ENCODE data around the gene SHB.

The SHB gene

GRCh38 chr9:37953775-37954437 is 115.1 kb downstream of the SHB start:
- Mint-ChIP-seq H3K27me3 (no peaks in the 10 kb centered on the region), H3K27ac (peak overlapping the region; percentile 91), H3K36me3 (ENCODE audit: low read depth) (no peaks in the 10 kb centered on the region), H3K4me1 (ENCODE audit: low read depth) (peaks cover 30% of the 10 kb centered on the region), H3K9me3 (no peaks in the 10 kb centered on the region), H3K4me3 (peak overlapping the region; percentile 58)

GRCh38 chr9:37953206-37953774 is 115.7 kb downstream of the SHB start:
- no peaks in the 10 kb centered on the region for H3K27me3 Mint-ChIP-seq
- no peaks in the 10 kb centered on the region for H3K36me3 Mint-ChIP-seq (ENCODE audit: low read depth)
- peak overlapping the region; percentile 58 for H3K4me3 Mint-ChIP-seq
- no peaks in the 10 kb centered on the region for H3K9me3 Mint-ChIP-seq
- H3K4me1 Mint-ChIP-seq (ENCODE audit: low read depth), result peaks cover 30% of the 10 kb centered on the region
- H3K27ac Mint-ChIP-seq, result peak overlapping the region; percentile 91

GRCh38 chr9:37952731-37953130 is 116.3 kb downstream of the SHB start:
- peak overlapping the region; percentile 45 for H3K27ac Mint-ChIP-seq
- H3K9me3 Mint-ChIP-seq, result no peaks in the 10 kb centered on the region
- H3K4me3 Mint-ChIP-seq, result no peak overlapping the region
- no peaks in the 10 kb centered on the region for H3K36me3 Mint-ChIP-seq (ENCODE audit: low read depth)
- no peaks in the 10 kb centered on the region for H3K27me3 Mint-ChIP-seq
- peaks cover 30% of the 10 kb centered on the region for H3K4me1 Mint-ChIP-seq (ENCODE audit: low read depth)

- Mint-ChIP-seq H3K4me1 (ENCODE audit: low read depth) (peaks cover 30% of the 10 kb centered on the region), H3K36me3 (ENCODE audit: low read depth) (no peaks in the 10 kb centered on the region), H3K27ac (no peak overlapping the region), H3K4me3 (no peak overlapping the region), H3K27me3 (no peaks in the 10 kb centered on the region), H3K9me3 (no peaks in the 10 kb centered on the region)
These were observed 117.2 kb downstream of the SHB start for GRCh38 chr9:37951671-37952449.

- no peaks in the 10 kb centered on the region for H3K9me3 Mint-ChIP-seq
- peaks cover 30% of the 10 kb centered on the region for H3K4me1 Mint-ChIP-seq (ENCODE audit: low read depth)
- H3K27me3 Mint-ChIP-seq, result no peaks in the 10 kb centered on the region
- no peak overlapping the region for H3K4me3 Mint-ChIP-seq
- H3K27ac Mint-ChIP-seq, result no peak overlapping the region
- H3K36me3 Mint-ChIP-seq (ENCODE audit: low read depth), result no peaks in the 10 kb centered on the region
These were observed 118.5 kb downstream of the SHB start for GRCh38 chr9:37950561-37950960.

- Mint-ChIP-seq H3K9me3 (no peaks in the 10 kb centered on the region), H3K27me3 (no peaks in the 10 kb centered on the region), H3K4me1 (ENCODE audit: low read depth) (peaks cover 25% of the 10 kb centered on the region), H3K27ac (no peak overlapping the region), H3K4me3 (no peak overlapping the region), H3K36me3 (ENCODE audit: low read depth) (no peaks in the 10 kb centered on the region)
These were observed 119.5 kb downstream of the SHB start for GRCh38 chr9:37949576-37949975.

- H3K36me3 Mint-ChIP-seq (ENCODE audit: low read depth), result no peaks in the 10 kb centered on the region
- no peak overlapping the region for H3K4me3 Mint-ChIP-seq
- no peaks in the 10 kb centered on the region for H3K27me3 Mint-ChIP-seq
- peaks cover 14% of the 10 kb centered on the region for H3K4me1 Mint-ChIP-seq (ENCODE audit: low read depth)
- no peak overlapping the region for H3K27ac Mint-ChIP-seq
- no peaks in the 10 kb centered on the region for H3K9me3 Mint-ChIP-seq
These were observed 120.5 kb downstream of the SHB start for GRCh38 chr9:37948417-37948980.

GRCh38 chr9:37947977-37948376 is 121.0 kb downstream of the SHB start:
- Mint-ChIP-seq H3K27ac (no peak overlapping the region), H3K4me3 (no peak overlapping the region), H3K27me3 (no peaks in the 10 kb centered on the region), H3K9me3 (no peaks in the 10 kb centered on the region), H3K4me1 (ENCODE audit: low read depth) (peaks cover 9% of the 10 kb centered on the region), H3K36me3 (ENCODE audit: low read depth) (no peaks in the 10 kb centered on the region)

GRCh38 chr9:37947471-37947870 is 121.6 kb downstream of the SHB start:
- Mint-ChIP-seq H3K4me1 (ENCODE audit: low read depth) (peaks cover 4% of the 10 kb centered on the region), H3K36me3 (ENCODE audit: low read depth) (no peaks in the 10 kb centered on the region), H3K4me3 (no peak overlapping the region), H3K9me3 (no peaks in the 10 kb centered on the region), H3K27me3 (no peaks in the 10 kb centered on the region), H3K27ac (no peak overlapping the region)

GRCh38 chr9:37946971-37947370 is 122.1 kb downstream of the SHB start:
- H3K9me3 Mint-ChIP-seq, result no peaks in the 10 kb centered on the region

GRCh38 chr9:37946041-37946440 is 123.0 kb downstream of the SHB start:
- no peak overlapping the region for H3K4me3 Mint-ChIP-seq
- no peaks in the 10 kb centered on the region for H3K36me3 Mint-ChIP-seq (ENCODE audit: low read depth)
- no peaks in the 10 kb centered on the region for H3K9me3 Mint-ChIP-seq
- no peaks in the 10 kb centered on the region for H3K27me3 Mint-ChIP-seq
- H3K4me1 Mint-ChIP-seq (ENCODE audit: low read depth), result no peaks in the 10 kb centered on the region
- no peak overlapping the region for H3K27ac Mint-ChIP-seq

More at GRCh38 chr9:37946971-37947370, 122.1 kb downstream of the SHB start:
- no peaks in the 10 kb centered on the region for H3K36me3 Mint-ChIP-seq (ENCODE audit: low read depth)
- no peaks in the 10 kb centered on the region for H3K27me3 Mint-ChIP-seq
- H3K4me3 Mint-ChIP-seq, result no peak overlapping the region
- H3K27ac Mint-ChIP-seq, result no peak overlapping the region
- no peaks in the 10 kb centered on the region for H3K4me1 Mint-ChIP-seq (ENCODE audit: low read depth)

GRCh38 chr9:37944671-37945481 is 124.2 kb downstream of the SHB start:
- no peaks in the 10 kb centered on the region for H3K27me3 Mint-ChIP-seq

GRCh38 chr9:37944266-37944650 is 124.8 kb downstream of the SHB start:
- Mint-ChIP-seq H3K36me3 (ENCODE audit: low read depth) (no peaks in the 10 kb centered on the region), H3K27ac (no peak overlapping the region), H3K4me3 (no peak overlapping the region), H3K27me3 (no peaks in the 10 kb centered on the region), H3K4me1 (ENCODE audit: low read depth) (no peaks in the 10 kb centered on the region), H3K9me3 (no peaks in the 10 kb centered on the region)

More at GRCh38 chr9:37944671-37945481, 124.2 kb downstream of the SHB start:
- Mint-ChIP-seq H3K4me1 (ENCODE audit: low read depth) (no peaks in the 10 kb centered on the region), H3K9me3 (no peaks in the 10 kb centered on the region), H3K27ac (no peak overlapping the region), H3K4me3 (no peak overlapping the region), H3K36me3 (ENCODE audit: low read depth) (no peaks in the 10 kb centered on the region)

- no peak overlapping the region for H3K4me3 Mint-ChIP-seq
- no peak overlapping the region for H3K27ac Mint-ChIP-seq
- H3K4me1 Mint-ChIP-seq (ENCODE audit: low read depth), result no peaks in the 10 kb centered on the region
- H3K36me3 Mint-ChIP-seq (ENCODE audit: low read depth), result no peaks in the 10 kb centered on the region
- H3K9me3 Mint-ChIP-seq, result no peaks in the 10 kb centered on the region
- no peaks in the 10 kb centered on the region for H3K27me3 Mint-ChIP-seq
These were observed 125.4 kb downstream of the SHB start for GRCh38 chr9:37943345-37944265.

Data from stimulated activated naive CD8-positive, alpha-beta T cell treated with anti-CD3 and anti-CD28 coated beads, Interleukin-15, Interleukin-2, amounts not matched to agents 100 ng/mL and 50 ng/mL, for 24 hours (primary cell).